DOHH2 (cell line): Measurements from ENCODE around the gene VAC14.
A peak's percentile ranks its signal among the peaks of the same experiment; 100 is the strongest.

ENCODE experiments used
- H3F3A ChIP-seq: fragments of 200-600 bp; sonication (generic), shearing (Covaris generic); 2 replicates; pipeline ENCODE4 v1.6.0; 2016; ENCODE audit warnings: antibody characterized with exemption, mild to moderate bottlenecking; ENCODE audit not compliant: control insufficient read depth, insufficient read depth
- H3K27ac ChIP-seq: fragments of 200-600 bp; sonication (generic); 2 replicates; pipeline ENCODE4 v1.5.1; 2014; ENCODE audit warnings: low read depth, mild to moderate bottlenecking, low read length, moderate library complexity
- H3K27me3 ChIP-seq: fragments of 200-600 bp; sonication (generic); 2 replicates; pipeline ENCODE4 v1.6.1; 2014; ENCODE audit warnings: mild to moderate bottlenecking, low read length, mixed read lengths; ENCODE audit not compliant: control insufficient read depth
- H3K36me3 ChIP-seq: fragments of 200-600 bp; sonication (generic); 2 replicates; pipeline ENCODE4 v1.6.1; 2014; ENCODE audit warnings: mild to moderate bottlenecking, low read length, moderate library complexity, mixed read lengths; ENCODE audit not compliant: control insufficient read depth
- H3K4me1 ChIP-seq: fragments of 200-600 bp; sonication (generic); 2 replicates; pipeline ENCODE4 v1.6.1; 2014; ENCODE audit warnings: mild to moderate bottlenecking, low read length, mixed read lengths; ENCODE audit not compliant: control insufficient read depth
- H3K4me2 ChIP-seq: fragments of 200-600 bp; sonication (generic); 2 replicates; pipeline ENCODE4 v1.6.0; 2014; ENCODE audit warnings: mild to moderate bottlenecking, low read length, moderate library complexity
- H3K4me3 ChIP-seq: fragments of 200-600 bp; sonication (generic); 2 replicates; pipeline ENCODE4 v1.5.1; 2014; ENCODE audit warnings: mild to moderate bottlenecking, low read length, mixed read lengths
- H3K79me2 ChIP-seq: fragments of 200-600 bp; sonication (generic); 2 replicates; pipeline ENCODE4 v1.6.1; 2014; ENCODE audit warnings: mild to moderate bottlenecking, low read length, mixed read lengths; ENCODE audit not compliant: control insufficient read depth
- H3K9me2 ChIP-seq: fragments of 200-600 bp; sonication (generic); replicated peaks from 2 replicates; pipeline ENCODE4 v1.6.1; 2014; ENCODE audit warnings: mild to moderate bottlenecking, low read length, mixed read lengths; ENCODE audit not compliant: control insufficient read depth
- H3K9me3 ChIP-seq: fragments of 200-600 bp; sonication (generic); 2 replicates; pipeline ENCODE4 v1.6.1; 2014; ENCODE audit warnings: antibody characterized with exemption, low read length, mixed read lengths; ENCODE audit not compliant: control insufficient read depth, insufficient read depth
- H4K20me1 ChIP-seq: fragments of 200-600 bp; sonication (generic); 2 replicates; pipeline ENCODE4 v1.6.0; 2014; ENCODE audit warnings: low read depth, mild to moderate bottlenecking, antibody characterized with exemption, low read length, moderate library complexity; ENCODE audit not compliant: control insufficient read depth, insufficient read depth
- CTCF ChIP-seq: fragments of 200-600 bp; sonication (generic); IDR thresholded peaks from one replicate; pipeline ENCODE4 v1.5.1; 2014; ENCODE audit warnings: antibody characterized with exemption, mild to moderate bottlenecking, low read depth, low read length; ENCODE audit not compliant: poor library complexity, severe bottlenecking
- EZH2phosphoT487 ChIP-seq: fragments of 200-600 bp; sonication (generic); IDR thresholded peaks from 2 replicates; pipeline ENCODE4 v1.6.1; 2017; ENCODE audit warnings: borderline replicate concordance, mild to moderate bottlenecking, antibody characterized with exemption, low read length, moderate library complexity, mixed read lengths

VAC14 gene

GRCh38 chr16:70800311-70800710 is 647 bp downstream of the VAC14 start:
- Histone ChIP-seq H3K4me2 (peak overlapping the region; percentile 62), H3K27ac (peak overlapping the region; percentile 20), H3F3A (no peaks in the 10 kb centered on the region), H3K27me3 (no peaks in the 10 kb centered on the region), H3K4me1 (peaks cover 23% of the 10 kb centered on the region), H3K36me3 (peaks cover 13% of the 10 kb centered on the region), H3K79me2 (peaks cover 53% of the 10 kb centered on the region), H3K4me3 (peak overlapping the region; percentile 77), H3K9me3 (no peaks in the 10 kb centered on the region), H4K20me1 (no peaks in the 10 kb centered on the region), H3K9me2 (no peaks in the 10 kb centered on the region)
- TF ChIP-seq EZH2phosphoT487 (no peak), CTCF (no peak)

- peaks cover 93% of the 10 kb centered on the region for H3K79me2 ChIP-seq
- H3K4me2 ChIP-seq, result no peak overlapping the region
- no peaks in the 10 kb centered on the region for H3K27me3 ChIP-seq
- no peak for TF ChIP-seq EZH2phosphoT487
- no peak for TF ChIP-seq CTCF
- peaks cover 31% of the 10 kb centered on the region for H3K4me1 ChIP-seq
- no peaks in the 10 kb centered on the region for H3K9me3 ChIP-seq
- H3K27ac ChIP-seq, result no peak overlapping the region
- H3K36me3 ChIP-seq, result peaks cover 13% of the 10 kb centered on the region
- no peaks in the 10 kb centered on the region for H3F3A ChIP-seq
- peaks cover 19% of the 10 kb centered on the region for H4K20me1 ChIP-seq
- H3K4me3 ChIP-seq, result no peak overlapping the region
- H3K9me2 ChIP-seq, result no peaks in the 10 kb centered on the region
These were observed 4.7 kb downstream of the VAC14 start for GRCh38 chr16:70796301-70796700.

- Histone ChIP-seq H3K36me3 (peaks cover 13% of the 10 kb centered on the region), H3K79me2 (peaks cover 97% of the 10 kb centered on the region), H3K9me3 (no peaks in the 10 kb centered on the region), H3F3A (no peaks in the 10 kb centered on the region), H3K4me1 (peaks cover 28% of the 10 kb centered on the region), H3K27me3 (no peaks in the 10 kb centered on the region), H3K4me2 (no peak overlapping the region), H3K9me2 (no peaks in the 10 kb centered on the region), H4K20me1 (peaks cover 19% of the 10 kb centered on the region), H3K4me3 (no peak overlapping the region), H3K27ac (no peak overlapping the region)
- no peak for TF ChIP-seq EZH2phosphoT487
- TF ChIP-seq CTCF, result no peak
These were observed 5.6 kb downstream of the VAC14 start for GRCh38 chr16:70795296-70795912.
